Measurements from ENCODE around the gene OPCML.

OPCML gene

DNA sequence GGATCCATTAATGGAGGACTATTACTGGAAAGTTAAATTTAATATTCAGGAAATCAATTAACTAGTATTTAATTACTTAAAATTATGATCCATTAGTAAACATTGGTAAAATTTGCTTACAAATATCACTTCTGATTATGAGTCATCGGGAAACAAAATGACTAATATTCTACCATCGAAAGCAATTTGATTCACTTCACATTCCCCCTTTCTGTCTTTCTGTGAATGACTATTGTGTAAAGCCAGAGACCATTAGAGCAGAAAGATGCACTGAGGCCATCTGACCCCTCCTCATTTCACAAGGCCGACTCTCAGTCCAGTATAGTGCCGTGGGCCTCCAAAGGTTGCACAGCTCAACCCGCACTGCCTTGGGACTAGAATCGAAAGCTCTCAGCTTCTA lies 619.0 kb downstream of the OPCML start:
- no peak for DNase-seq

- no peak for DNase-seq
These were observed 621.1 kb downstream of the OPCML start for GRCh38 chr11:132911186-132911585.

- no peak for DNase-seq
These were observed 622.1 kb downstream of the OPCML start for GRCh38 chr11:132910011-132910760.

DNA sequence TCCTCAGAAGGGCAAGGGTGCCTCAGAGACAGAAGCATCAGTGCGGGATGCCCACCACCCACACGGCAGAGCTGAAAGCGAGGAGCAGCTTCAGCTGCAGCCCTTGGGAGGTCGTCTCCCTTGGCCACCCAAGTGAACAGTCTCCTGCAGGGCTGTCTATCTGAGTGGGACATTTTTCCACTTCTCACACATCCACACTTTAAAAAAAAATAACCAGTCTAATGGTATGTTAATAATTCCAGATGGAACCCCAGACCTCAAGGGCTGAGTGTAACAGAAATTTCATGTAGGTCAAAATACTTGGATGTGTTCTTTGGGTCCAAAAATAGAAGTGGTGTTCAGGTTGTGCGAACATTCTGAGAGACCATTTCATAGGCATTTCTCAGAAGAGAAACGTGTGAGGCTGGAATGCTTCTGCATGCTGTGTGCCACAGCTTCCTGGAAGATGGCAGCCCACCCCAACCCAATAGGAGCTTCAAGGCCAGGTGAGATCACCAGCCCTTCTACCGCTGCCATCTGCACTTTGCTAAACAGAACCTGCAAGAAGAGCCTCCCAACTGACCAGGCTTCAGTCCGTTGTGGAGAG lies 623.2 kb downstream of the OPCML start:
- DNase-seq: no peak

GRCh38 chr11:132908414-132908810 lies 623.9 kb downstream of the OPCML start:
- no peak for DNase-seq

DNA sequence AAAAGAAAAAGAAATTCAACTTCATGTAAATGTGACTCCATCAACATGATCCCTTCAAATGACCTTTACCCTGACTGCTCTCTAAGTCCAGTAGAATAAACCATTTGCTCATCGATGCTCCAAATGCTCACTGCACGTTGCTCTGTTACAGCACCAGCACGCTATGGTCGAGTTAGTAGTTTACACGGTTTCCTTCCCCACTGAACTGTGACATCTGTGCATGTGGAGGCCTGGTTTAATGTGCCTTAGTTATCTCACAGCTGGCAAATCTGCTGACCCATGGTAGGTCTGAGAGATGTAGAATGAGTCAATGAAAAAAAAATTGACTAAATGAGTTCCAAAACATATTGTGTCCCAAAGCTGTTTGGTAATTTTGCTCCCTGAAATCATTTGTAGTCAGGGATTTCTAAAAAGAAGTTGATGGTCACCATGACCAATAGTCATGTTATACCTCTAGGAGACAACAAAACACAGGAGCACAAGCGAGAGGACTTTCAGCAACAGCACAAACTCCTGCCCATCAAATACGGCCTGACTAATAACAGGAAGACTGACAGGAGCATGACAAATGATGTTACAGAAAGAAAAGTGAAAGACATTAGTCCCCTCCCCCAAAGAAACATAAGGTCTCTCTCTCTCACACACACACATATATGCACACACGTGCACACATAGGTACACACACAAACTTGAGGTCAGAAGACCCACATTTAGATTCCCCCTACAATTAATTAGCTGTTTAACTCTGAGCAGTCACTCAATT lies 624.5 kb downstream of the OPCML start:
- no peak for DNase-seq

DNA sequence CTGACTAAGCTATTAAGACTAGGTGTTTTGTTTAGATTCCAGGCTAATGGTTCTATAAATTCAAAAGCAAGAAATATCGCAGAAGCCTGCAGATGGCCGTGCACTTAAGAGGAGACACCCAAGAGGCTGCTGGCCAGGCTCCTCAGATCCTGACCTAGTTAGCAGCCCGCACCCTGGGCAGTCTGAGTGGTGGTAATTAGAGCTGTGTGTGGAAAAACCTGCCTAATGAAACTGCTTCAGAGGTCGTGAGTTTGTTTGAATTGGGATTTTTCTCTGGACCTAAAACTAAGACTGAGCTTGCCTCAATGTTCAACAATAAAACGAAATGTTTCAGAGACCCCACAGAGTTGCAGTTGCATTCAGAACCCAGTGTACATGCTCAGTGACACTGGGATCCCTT lies 627.7 kb downstream of the OPCML start:
- no peak for DNase-seq

DNA sequence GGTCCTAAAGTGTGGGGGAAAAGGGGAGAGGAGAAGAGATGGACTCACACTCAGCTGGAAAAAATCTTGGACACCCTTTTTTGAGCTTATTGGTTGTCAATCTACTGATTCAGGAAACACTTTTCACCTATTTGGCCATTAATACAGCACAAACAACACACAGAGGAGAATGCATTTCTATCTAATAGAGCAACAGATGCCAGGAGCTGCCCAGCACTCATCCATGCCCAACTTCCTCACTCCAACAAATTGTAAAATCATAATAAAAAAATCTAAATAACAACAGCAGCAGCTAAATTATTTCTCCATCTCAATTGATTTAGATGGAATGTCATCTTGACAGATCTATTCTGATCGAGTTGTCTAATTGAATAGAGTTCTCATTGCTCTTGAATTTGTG lies 628.2 kb downstream of the OPCML start:
- no peak for DNase-seq

- no peak for DNase-seq
These were observed 630.4 kb downstream of the OPCML start for GRCh38 chr11:132901638-132902471.

- no peak for DNase-seq
These were observed 633.6 kb downstream of the OPCML start for GRCh38 chr11:132898676-132899075.

DNA sequence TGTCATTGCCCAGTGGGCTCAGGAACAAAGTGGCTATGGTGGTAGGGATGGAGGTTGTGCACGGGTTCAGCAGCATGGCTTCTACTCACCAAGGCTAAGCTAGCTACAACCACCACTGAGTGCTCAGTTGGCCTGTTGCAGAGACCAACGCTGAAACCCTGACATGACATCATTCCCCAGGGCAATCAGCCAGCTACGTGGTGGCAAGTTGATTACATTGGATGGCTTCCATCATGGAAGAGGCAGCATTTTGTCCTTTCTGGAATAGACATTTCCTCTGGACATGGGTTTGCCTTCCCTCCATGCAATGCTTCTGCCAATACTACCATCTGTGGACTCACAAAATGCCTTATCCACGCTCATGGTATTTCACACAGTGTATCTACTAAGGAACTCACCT lies 634.3 kb downstream of the OPCML start:
- no peak for DNase-seq

GRCh38 chr11:132895340-132895739 lies 637.0 kb downstream of the OPCML start:
- no peak for DNase-seq

DNA sequence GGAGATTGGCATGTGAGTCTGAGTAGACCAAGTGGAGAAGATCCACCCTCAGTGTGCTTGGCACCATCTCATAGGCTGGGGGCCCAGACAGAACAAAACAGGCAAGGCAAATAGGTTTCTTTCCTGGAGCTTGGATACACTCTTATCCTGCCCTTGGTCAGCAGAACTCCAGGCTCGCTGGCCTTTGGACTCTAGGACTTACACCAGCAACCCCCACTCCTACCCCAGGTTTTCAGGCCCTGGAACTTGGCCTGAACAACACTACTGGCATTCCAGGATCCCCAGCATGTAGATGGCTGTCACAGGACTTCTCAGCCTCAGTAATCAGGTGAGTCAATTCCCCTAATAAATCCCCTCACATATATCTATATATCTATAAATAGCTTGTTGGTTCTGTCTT lies 637.7 kb downstream of the OPCML start:
- DNase-seq: no peak

DNA sequence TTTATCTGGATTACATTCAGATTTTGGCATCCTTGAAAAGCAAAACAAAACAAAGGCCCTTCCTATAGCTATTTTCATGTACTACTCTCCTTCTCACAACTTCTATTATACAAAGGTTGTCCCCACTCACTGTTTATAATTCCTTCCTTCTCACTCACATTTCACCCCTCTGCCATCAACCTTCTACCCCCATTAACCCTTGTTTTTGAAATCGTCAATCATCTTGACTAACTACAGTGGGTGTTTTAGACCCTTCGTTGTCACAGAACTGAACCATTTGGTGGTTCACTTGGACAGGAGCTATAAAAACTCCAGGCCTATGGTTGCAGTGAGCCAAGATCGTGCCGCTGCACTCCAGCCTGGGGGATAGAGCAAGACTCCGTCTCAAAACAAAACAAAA lies 639.4 kb downstream of the OPCML start:
- DNase-seq: no peak

DNA sequence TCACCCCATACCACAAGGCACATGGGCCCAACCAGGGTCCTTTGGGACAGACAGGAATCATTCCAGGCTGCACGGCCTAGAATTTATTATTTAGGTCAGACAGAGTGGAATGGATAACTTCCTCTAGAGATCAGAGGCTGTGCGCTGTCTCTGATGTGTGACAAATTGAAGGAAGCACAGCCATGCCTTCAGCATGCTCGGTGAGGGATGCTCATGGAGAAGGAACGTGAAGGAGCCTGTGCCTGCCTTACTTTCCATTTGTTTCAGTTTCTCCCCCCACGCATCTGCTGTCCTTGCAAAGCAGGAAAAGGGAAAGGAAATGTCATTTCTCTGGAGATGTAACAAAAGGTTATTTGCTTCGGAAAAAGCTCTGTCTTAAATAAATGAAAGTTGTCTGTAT lies 644.1 kb downstream of the OPCML start:
- DNase-seq: no peak

DNA sequence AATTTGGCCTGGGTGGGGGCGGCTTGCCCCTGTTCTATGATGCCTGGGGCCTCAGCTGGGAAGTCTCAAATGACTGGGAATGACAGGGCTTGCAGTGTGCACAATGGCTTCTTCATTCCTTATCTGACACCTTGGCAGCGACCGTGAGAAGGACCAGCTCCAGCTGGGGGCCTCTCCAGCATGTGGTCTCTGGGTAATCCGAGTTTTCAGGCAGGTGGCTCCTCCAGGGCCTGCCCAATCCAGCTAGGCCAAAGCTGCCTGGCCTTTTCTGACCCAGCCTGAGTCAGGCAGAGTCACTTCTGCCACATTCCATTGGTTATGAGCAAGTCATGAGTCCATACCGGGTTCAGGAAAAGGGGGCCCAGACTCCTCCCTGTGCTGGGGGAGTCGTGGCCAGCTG lies 646.0 kb downstream of the OPCML start:
- no peak for DNase-seq

DNA sequence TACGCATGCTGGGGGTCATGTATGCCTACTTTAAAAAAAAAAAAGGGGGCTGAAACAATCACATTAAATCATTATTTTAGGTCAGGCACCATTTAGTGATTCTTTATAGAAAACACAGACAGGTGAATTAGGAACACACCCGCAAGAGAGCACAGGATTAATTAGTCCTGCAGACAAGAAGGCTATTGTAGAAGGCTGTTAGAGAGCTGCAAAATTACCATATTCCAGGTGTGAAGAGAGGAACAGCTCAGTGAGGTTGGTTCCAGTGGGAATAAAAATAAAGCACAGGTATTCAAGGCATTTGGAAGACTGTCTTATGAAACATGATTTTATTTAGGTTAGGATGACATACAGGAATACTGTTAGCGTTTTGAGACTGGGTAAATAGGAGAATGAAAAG lies 649.1 kb downstream of the OPCML start:
- no peak for DNase-seq

GRCh38 chr11:132881622-132882021 lies 650.7 kb downstream of the OPCML start:
- DNase-seq: no peak

- DNase-seq: no peak
These were observed 654.2 kb downstream of the OPCML start for GRCh38 chr11:132878111-132878510.

- DNase-seq: no peak
These were observed 655.6 kb downstream of the OPCML start for GRCh38 chr11:132876705-132877104.

- no peak for DNase-seq
These were observed 656.1 kb downstream of the OPCML start for GRCh38 chr11:132876239-132876638.

DNA sequence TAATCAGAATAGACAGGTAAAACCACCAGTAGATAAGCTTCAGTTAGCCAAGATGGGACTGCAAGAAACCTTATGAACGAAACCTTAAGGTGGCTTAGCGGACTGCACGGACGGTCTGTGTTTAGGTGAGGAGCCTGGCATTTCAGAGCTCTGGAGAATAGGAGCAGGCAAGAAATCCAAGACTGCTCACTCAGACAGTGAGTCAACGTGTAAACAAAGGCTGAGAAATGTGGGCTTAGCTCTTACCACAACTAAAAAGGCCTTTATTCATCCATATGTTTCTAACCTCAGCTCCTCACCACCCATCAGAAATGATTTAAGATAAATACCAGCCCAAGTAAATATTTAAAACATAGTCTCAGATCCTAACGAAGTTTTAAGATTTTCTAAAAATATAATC lies 657.7 kb downstream of the OPCML start:
- DNase-seq: no peak

DNA sequence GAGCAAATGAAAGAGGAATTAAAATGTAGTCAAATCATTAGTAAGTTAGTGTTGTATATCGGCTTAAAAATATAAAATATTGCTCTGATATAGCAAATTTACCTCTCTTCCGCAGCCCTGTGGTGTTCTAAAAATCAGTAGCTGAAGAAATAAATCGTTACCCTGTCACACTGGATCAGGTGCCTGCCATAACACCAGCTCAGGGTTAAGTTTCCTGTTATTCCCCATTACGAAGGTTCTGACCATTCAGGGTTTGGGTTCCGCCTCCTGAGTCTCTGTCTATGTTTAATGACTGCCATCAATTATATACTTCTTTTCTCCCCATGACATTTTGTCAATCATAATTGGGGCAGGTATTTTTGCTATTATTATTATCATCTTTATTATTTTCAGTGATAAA lies 658.5 kb downstream of the OPCML start:
- no peak for DNase-seq
